Mesenchymal stem cell (in vitro differentiated cells and primary cell): ENCODE results near the gene TESK1.
"Not testable (repeated sequence)": the region's sequence is repeated elsewhere in the genome, so short reads cannot be mapped to it uniquely, and the experiment has no call there.

Experiments
- DNase-seq: peaks from one replicate; pipeline ENCODE4 v3.0.0-alpha.2; 2013
- H2AFZ ChIP-seq: one replicate; pipeline ENCODE4 v1.6.1; 2013; ENCODE audit warnings: low read depth, mild to moderate bottlenecking, control low read depth, inconsistent platforms, low read length, moderate library complexity
- H2AK5ac ChIP-seq: 2 replicates; pipeline ENCODE4 v1.6.1; 2013; ENCODE audit warnings: low read length, moderate library complexity, mild to moderate bottlenecking, inconsistent platforms; ENCODE audit not compliant: severe bottlenecking
- H2BK120ac ChIP-seq: one replicate; pipeline ENCODE4 v1.6.1; 2013; ENCODE audit warnings: low read depth, mild to moderate bottlenecking, inconsistent platforms, low read length, moderate library complexity
- H2BK12ac ChIP-seq, 2 experiments: one replicate each; pipeline ENCODE4 v1.6.1; 2013; ENCODE audit warnings: inconsistent platforms in 2 of 2, low read length in 2 of 2, mild to moderate bottlenecking in 2 of 2, moderate library complexity in 2 of 2, control low read depth in 1 of 2
- H2BK15ac ChIP-seq: one replicate; pipeline ENCODE4 v1.6.1; 2013; ENCODE audit warnings: mild to moderate bottlenecking, low read depth, inconsistent platforms; ENCODE audit not compliant: poor library complexity, severe bottlenecking
- H2BK5ac ChIP-seq: 2 replicates; pipeline ENCODE4 v1.6.1; 2013; ENCODE audit warnings: low read depth, mild to moderate bottlenecking, low read length, control low read depth, inconsistent platforms; ENCODE audit not compliant: poor library complexity, severe bottlenecking
- H3K14ac ChIP-seq, 2 experiments: one replicate each; pipeline ENCODE4 v1.6.1; 2013; ENCODE audit warnings: inconsistent platforms in 2 of 2, low read length in 2 of 2, control low read depth in 1 of 2, mild to moderate bottlenecking in 1 of 2, moderate library complexity in 1 of 2
- H3K18ac ChIP-seq, 2 experiments: one replicate each; pipeline ENCODE4 v1.6.1; 2013; ENCODE audit warnings: inconsistent platforms in 2 of 2, low read length in 2 of 2, control low read depth in 1 of 2, low read depth in 1 of 2, mild to moderate bottlenecking in 1 of 2
- H3K23ac ChIP-seq, 2 experiments: one replicate each; pipeline ENCODE4 v1.6.1; 2013; ENCODE audit warnings: inconsistent platforms in 2 of 2, low read length in 2 of 2, mild to moderate bottlenecking in 2 of 2, moderate library complexity in 2 of 2, control low read depth in 1 of 2
- H3K27ac ChIP-seq: 2 replicates; pipeline ENCODE4 v1.5.1; 2013; ENCODE audit warnings: mild to moderate bottlenecking, moderate library complexity, low read length, control low read depth, inconsistent platforms; ENCODE audit not compliant: poor library complexity, severe bottlenecking
- H3K27me3 ChIP-seq, 2 experiments: 2 replicates each; pipeline versions ENCODE4 v1.6.1 to v1.7.0; 2013; ENCODE audit warnings: low read length in 2 of 2, mild to moderate bottlenecking in 2 of 2, moderate library complexity in 2 of 2, control low read depth in 1 of 2, inconsistent platforms in 1 of 2; ENCODE audit not compliant: control insufficient read depth in 1 of 2, insufficient read depth in 1 of 2
- H3K36me3 ChIP-seq, 2 experiments: 2 replicates each; pipeline versions ENCODE4 v1.6.1 to v1.7.0; 2013; ENCODE audit warnings: low read length in 2 of 2, control low read depth in 1 of 2, inconsistent platforms in 1 of 2, low read depth in 1 of 2, mild to moderate bottlenecking in 1 of 2; ENCODE audit not compliant: insufficient read depth in 2 of 2, control insufficient read depth in 1 of 2
- H3K4ac ChIP-seq, 2 experiments: one replicate each; pipeline ENCODE4 v1.6.1; 2013; ENCODE audit warnings: inconsistent platforms in 2 of 2, low read length in 2 of 2, mild to moderate bottlenecking in 2 of 2, moderate library complexity in 2 of 2, control low read depth in 1 of 2, low read depth in 1 of 2
- H3K4me1 ChIP-seq: 2 replicates; pipeline ENCODE4 v1.6.1; 2013; ENCODE audit warnings: low read depth, low read length, control low read depth; ENCODE audit not compliant: control insufficient read depth, insufficient read depth
- H3K4me2 ChIP-seq: 2 replicates; pipeline ENCODE4 v1.6.1; 2013; ENCODE audit warnings: low read length, mild to moderate bottlenecking, inconsistent platforms; ENCODE audit not compliant: poor library complexity, severe bottlenecking
- H3K4me3 ChIP-seq, 2 experiments: 2 replicates each; pipeline versions ENCODE4 v1.5.1 to v1.7.0; 2013; ENCODE audit warnings: low read length in 2 of 2, mild to moderate bottlenecking in 2 of 2, control low read depth in 1 of 2, low read depth in 1 of 2; ENCODE audit not compliant: insufficient read depth in 1 of 2
- H3K79me1 ChIP-seq: replicated peaks from 2 replicates; pipeline ENCODE4 v1.6.1; 2013; ENCODE audit warnings: mild to moderate bottlenecking, control low read depth, low read length, inconsistent platforms; ENCODE audit not compliant: poor library complexity, severe bottlenecking
- H3K9ac ChIP-seq: 2 replicates; pipeline ENCODE4 v1.7.0; 2013; ENCODE audit warnings: mild to moderate bottlenecking, low read length, moderate library complexity
- H3K9me3 ChIP-seq: 2 replicates; pipeline ENCODE4 v1.7.0; 2013; ENCODE audit warnings: mild to moderate bottlenecking, low read length; ENCODE audit not compliant: control insufficient read depth
- H4K8ac ChIP-seq: one replicate; pipeline ENCODE4 v1.6.1; 2013; ENCODE audit warnings: inconsistent platforms, mild to moderate bottlenecking, low read length, moderate library complexity
- H4K91ac ChIP-seq: one replicate; pipeline ENCODE4 v1.6.1; 2013; ENCODE audit warnings: mild to moderate bottlenecking, low read length, inconsistent platforms
- WGBS: methylation state at CpG from one replicate; pipeline ENCODE4 v1.1.7; 2013; ENCODE audit warnings: mixed read lengths; 5-methylcytosine and 5-hydroxymethylcytosine counted together

The TESK1 gene

GRCh38 chr9:35635730-35636129, 30.7 kb downstream of the TESK1 start:
- Histone ChIP-seq H4K8ac (no peak overlapping the region), H3K4me3 (no peak overlapping the region), H3K27ac (no peak overlapping the region), H3K4me1 (no peaks in the 10 kb centered on the region), H2BK120ac (no peak overlapping the region), H2AK5ac (no peak overlapping the region), H2BK15ac (no peak overlapping the region), H2BK12ac (no peak overlapping the region), H3K79me1 (no peaks in the 10 kb centered on the region), H3K18ac (no peak overlapping the region), H2AFZ (no peak overlapping the region), H3K9ac (no peak overlapping the region), H3K4me2 (no peak overlapping the region), H3K9me3 (no peaks in the 10 kb centered on the region), H3K36me3 (peaks cover 0 to 1% of the 10 kb centered on the region in 2 experiments), H4K91ac (no peak overlapping the region), H2BK5ac (no peak overlapping the region), H3K23ac (no peak overlapping the region), H3K4ac (no peak overlapping the region), H3K14ac (no peak overlapping the region), H3K27me3 (no peaks in the 10 kb centered on the region)
- no peak for DNase-seq

GRCh38 chr9:35636135-35636876, 31.2 kb downstream of the TESK1 start:
- Histone ChIP-seq H3K27ac (no peak overlapping the region), H2BK5ac (no peak overlapping the region), H3K27me3 (no peaks in the 10 kb centered on the region), H3K4me1 (no peaks in the 10 kb centered on the region), H3K79me1 (no peaks in the 10 kb centered on the region), H3K14ac (no peak overlapping the region), H3K36me3 (peaks cover 0 to 4% of the 10 kb centered on the region in 2 experiments), H2BK12ac (no peak overlapping the region), H3K23ac (no peak overlapping the region), H4K91ac (no peak overlapping the region), H2BK120ac (no peak overlapping the region), H3K4ac (no peak overlapping the region), H2AK5ac (no peak overlapping the region), H3K9me3 (no peaks in the 10 kb centered on the region), H3K18ac (no peak overlapping the region), H4K8ac (no peak overlapping the region), H2AFZ (no peak overlapping the region), H3K4me2 (no peak overlapping the region), H3K9ac (no peak overlapping the region), H2BK15ac (no peak overlapping the region), H3K4me3 (no peak overlapping the region)
- WGBS, result 91% methylated on average over 8 of the region's 9 CpGs
- no peak for DNase-seq

- H3K18ac ChIP-seq, H2BK5ac ChIP-seq, H3K79me1 ChIP-seq, H3K9me3 ChIP-seq, H2BK15ac ChIP-seq, H3K14ac ChIP-seq, H2AK5ac ChIP-seq, H2BK120ac ChIP-seq, H2BK12ac ChIP-seq, H3K36me3 ChIP-seq, H3K4ac ChIP-seq, H3K4me2 ChIP-seq, H3K27me3 ChIP-seq, H3K4me3 ChIP-seq, H4K8ac ChIP-seq, DNase-seq, H4K91ac ChIP-seq, H3K9ac ChIP-seq, H3K4me1 ChIP-seq, H2AFZ ChIP-seq, H3K23ac ChIP-seq, H3K27ac ChIP-seq: not testable (repeated sequence)
- 95% methylated on average over 6 of the region's 6 CpGs for WGBS
These were observed 31.8 kb downstream of the TESK1 start for GRCh38 chr9:35636877-35637246.

GRCh38 chr9:35637427-35637955, 32.4 kb downstream of the TESK1 start:
- DNase-seq, H3K4me2 ChIP-seq, H2AK5ac ChIP-seq, H3K4me3 ChIP-seq, H3K36me3 ChIP-seq, H2BK15ac ChIP-seq, H3K27me3 ChIP-seq, H3K4me1 ChIP-seq, H3K14ac ChIP-seq, H2BK120ac ChIP-seq, H2AFZ ChIP-seq, H3K23ac ChIP-seq, H4K8ac ChIP-seq, H3K9me3 ChIP-seq, H4K91ac ChIP-seq, H3K18ac ChIP-seq, H2BK5ac ChIP-seq, H3K9ac ChIP-seq, H2BK12ac ChIP-seq, H3K27ac ChIP-seq, H3K79me1 ChIP-seq, H3K4ac ChIP-seq: not testable (repeated sequence)
- 92% methylated on average over 9 of the region's 9 CpGs for WGBS
